ENCODE data around the gene SORCS2.

SORCS2 gene

DNA sequence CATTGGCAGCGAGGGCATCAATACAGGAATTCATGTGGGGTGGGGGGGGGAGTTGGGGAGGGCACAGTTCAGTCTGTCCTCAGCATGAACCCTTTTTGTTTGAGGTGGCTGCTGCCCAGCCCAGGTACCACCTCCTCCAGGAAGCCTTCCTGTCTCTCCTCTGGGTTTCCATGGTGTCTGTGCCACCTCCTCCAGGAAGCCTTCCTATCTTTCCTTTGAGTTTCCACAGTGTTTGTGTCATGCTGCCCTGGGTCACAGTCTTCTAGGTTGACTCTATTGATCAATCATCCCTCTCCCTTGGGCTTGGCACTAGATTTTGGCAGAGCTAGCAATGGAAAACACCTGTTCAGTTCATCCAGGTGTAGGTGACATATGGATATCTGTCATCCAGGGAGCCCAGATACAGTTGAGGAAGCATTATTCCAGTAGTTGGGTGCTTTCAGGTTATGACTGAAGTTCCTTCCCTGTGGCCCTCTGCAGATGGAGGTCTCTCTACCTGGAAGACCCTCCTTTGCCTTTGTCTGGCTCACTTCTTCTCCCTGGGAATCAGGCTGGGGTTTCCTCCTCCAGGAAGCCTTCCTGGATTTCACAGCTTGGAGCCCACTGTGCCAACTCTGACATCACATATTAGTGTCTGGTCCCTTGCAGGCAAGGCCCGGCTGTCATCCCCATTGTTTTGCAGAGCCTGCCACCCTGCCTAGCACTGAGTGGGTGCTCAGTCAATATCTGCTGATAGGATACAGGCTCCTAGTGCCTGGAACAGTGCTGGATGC, 96.6 kb downstream of the SORCS2 start:
- no peak for DNase-seq (ENCODE audit: low spot score)

DNA sequence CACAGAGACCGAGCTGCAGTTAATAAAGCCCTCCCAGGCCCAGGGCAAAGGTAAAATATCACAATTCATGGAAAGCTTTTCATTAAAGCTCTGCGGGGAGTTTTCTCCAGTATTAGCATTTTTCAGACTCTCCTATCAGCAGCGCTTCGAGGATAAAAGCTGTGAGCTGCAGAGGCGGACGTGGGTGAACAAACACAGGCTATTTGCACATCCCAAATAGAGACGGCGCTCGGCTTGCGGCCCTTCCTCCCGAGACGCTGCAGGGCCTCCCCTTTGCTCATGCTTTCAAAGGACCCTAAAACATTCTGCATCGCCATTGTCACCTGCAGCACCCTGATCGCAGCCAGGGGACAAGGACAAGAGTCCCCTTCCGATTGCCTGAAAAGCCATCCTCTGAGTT, 97.3 kb downstream of the SORCS2 start:
- DNase-seq (ENCODE audit: low spot score): no peak

GRCh38 chr4:7291372-7292114, 99.2 kb downstream of the SORCS2 start:
- DNase-seq (ENCODE audit: low spot score): no peak

- no peak for DNase-seq (ENCODE audit: low spot score)
These were observed 101.4 kb downstream of the SORCS2 start for GRCh38 chr4:7293703-7294102.

DNA sequence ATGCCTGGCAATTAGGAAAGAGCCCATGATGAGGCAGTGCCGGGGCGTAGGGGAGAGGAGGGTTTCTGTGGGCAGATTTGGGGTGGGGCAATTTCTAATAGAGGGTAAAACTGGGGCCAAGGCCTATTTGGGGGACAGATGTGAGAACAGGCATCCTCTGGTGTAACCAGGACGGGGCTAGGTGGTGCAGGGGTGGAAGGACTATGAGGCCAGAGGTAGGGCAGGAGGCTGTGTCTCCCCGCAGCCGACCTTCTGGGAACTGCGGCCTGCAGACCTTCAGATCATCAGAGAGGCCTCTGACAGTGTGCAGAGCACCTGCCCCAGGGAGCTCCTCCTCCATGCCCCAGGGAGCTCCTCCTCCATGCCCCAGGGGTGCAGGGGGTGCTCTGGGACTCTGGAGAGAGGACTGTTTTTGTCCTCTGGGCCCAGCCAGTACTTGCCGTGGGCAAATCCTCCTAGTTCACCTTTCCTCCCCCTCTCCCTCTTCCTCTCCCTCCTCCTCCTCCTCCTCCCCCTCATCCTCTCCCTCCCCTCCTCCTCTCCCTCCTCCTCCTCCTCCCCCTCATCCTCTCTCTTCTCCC, 101.9 kb downstream of the SORCS2 start:
- DNase-seq (ENCODE audit: low spot score): no peak

GRCh38 chr4:7295197-7295910, 103.0 kb downstream of the SORCS2 start:
- peak; percentile 33 for DNase-seq (ENCODE audit: low spot score)

GRCh38 chr4:7295911-7296660, 103.7 kb downstream of the SORCS2 start:
- DNase-seq (ENCODE audit: low spot score): no peak

DNA sequence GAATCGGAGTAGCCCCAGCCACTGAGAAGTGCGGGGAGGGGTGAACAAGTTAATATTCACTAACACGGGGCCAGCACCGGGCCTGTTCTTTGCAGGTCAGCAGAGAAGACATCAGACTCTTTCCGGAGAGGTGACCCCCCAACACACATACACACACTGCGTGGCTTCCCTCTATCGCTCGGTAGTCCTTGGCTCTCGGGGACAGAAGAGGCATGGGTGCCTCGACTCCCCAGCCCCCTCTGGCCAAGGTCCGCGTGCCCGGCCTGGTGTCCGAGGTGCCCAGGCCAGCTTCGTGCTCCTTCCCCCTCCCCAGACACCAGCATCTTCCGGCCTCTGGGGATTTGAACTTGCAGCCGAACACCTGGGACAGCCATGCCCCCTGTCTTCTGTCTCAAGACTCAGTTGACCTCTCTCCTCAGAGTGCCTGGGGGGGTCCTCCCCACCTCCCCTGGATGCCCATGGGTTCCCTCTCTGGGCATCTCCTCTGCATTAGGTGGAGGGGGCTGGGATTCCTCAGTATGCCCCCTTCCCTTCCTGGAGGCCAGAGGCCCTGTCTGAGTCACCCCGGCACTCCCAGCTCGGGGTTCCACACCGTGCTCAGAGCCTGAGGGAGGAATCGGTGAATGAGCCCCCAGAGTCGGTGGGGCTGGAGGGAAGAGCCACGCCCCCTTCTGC, 104.5 kb downstream of the SORCS2 start:
- no peak for DNase-seq (ENCODE audit: low spot score)

DNA sequence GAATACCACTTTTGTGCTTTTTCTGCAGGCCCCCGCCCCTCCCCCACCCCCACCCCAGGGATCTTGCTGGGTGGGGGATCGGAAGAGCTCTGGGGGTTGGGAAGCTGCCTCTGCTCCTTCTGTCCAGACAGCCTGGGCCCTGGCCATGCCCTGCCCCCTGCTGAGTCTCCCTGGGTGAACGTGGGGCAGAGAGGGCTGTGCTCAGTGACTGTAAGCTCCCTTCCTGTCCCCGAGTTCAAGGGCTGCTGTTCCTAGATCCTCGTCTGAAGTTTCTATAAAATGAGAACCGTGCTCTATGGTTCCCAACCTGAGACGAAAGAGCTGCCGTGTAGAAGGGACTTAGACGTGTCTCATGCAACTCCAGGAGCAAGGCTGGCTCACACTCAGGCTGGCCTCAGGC, 105.0 kb downstream of the SORCS2 start:
- DNase-seq (ENCODE audit: low spot score): no peak

GRCh38 chr4:7297881-7298280, 105.5 kb downstream of the SORCS2 start:
- DNase-seq (ENCODE audit: low spot score): no peak

GRCh38 chr4:7298619-7299009, 106.3 kb downstream of the SORCS2 start:
- DNase-seq (ENCODE audit: low spot score): no peak

GRCh38 chr4:7299010-7299907, 106.9 kb downstream of the SORCS2 start:
- no peak for DNase-seq (ENCODE audit: low spot score)

GRCh38 chr4:7299908-7300710, 107.8 kb downstream of the SORCS2 start:
- no peak for DNase-seq (ENCODE audit: low spot score)

DNA sequence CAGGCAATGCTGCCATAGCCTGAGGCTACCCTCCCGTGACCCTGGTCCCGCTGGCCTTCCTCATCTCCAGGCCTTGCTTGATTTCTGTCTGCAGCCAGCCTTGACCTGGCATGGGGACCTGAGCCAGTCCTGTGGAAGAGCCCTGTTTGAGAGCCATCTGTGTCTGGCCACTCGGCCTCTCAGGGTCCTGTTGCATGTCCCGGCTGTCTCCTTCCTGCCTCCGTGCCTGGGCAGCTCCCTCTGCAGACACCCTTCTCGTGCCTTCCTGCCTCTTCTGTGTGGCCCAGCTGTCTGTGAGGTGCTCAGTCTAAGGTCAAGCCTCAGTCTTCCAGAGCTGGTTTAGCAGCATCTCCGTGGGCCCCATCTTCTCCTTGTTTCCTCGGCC, 108.4 kb downstream of the SORCS2 start:
- no peak for DNase-seq (ENCODE audit: low spot score)

- DNase-seq (ENCODE audit: low spot score): no peak
These were observed 108.9 kb downstream of the SORCS2 start for GRCh38 chr4:7301126-7301785.

GRCh38 chr4:7301846-7302630, 109.7 kb downstream of the SORCS2 start:
- no peak for DNase-seq (ENCODE audit: low spot score)

GRCh38 chr4:7302781-7303404, 110.6 kb downstream of the SORCS2 start:
- no peak for DNase-seq (ENCODE audit: low spot score)

GRCh38 chr4:7303561-7303960, 111.2 kb downstream of the SORCS2 start:
- DNase-seq (ENCODE audit: low spot score): no peak

Data from COLO829 (cell line).